ENCODE measurements around the gene PTGES3. TPM values are rescaled to one million over a fixed set of nuclear protein-coding genes. Genes with fewer than 3 reads are reported as not detected.
"Not testable (repeated sequence)": the region's sequence is repeated elsewhere in the genome, so short reads cannot be mapped to it uniquely, and the experiment has no call there.

PTGES3 gene
- total RNA-seq, 1 donor from 2014 or later = 121 TPM

- intact Hi-C loops (cut with DNase I) = no loop called here
- no peak for DNase-seq (ENCODE audit: low spot score)
Measured at GRCh38 chr12:56661979-56662638, 26.0 kb downstream of the PTGES3 start.

GRCh38 chr12:56661560-56661959, 26.5 kb downstream of the PTGES3 start:
- DNase-seq (ENCODE audit: low spot score) = no peak
- intact Hi-C loops (cut with DNase I) = no loop called here

GRCh38 chr12:56658921-56659320, 29.2 kb downstream of the PTGES3 start:
- DNase-seq (ENCODE audit: low spot score) = no peak
- intact Hi-C loops (cut with DNase I) = no loop called here

- intact Hi-C loops (cut with DNase I) = no loop called here
- DNase-seq (ENCODE audit: low spot score) = no peak
Measured at GRCh38 chr12:56657416-56658379, 30.4 kb downstream of the PTGES3 start.

- DNase-seq (ENCODE audit: low spot score); intact Hi-C loops (cut with DNase I): not testable (repeated sequence)
Measured at GRCh38 chr12:56653781-56654180, 34.3 kb downstream of the PTGES3 start.

GRCh38 chr12:56648023-56648422, 40.1 kb downstream of the PTGES3 start:
- intact Hi-C loops (cut with DNase I) = not testable (repeated sequence)

GRCh38 chr12:56645717-56646446, 42.2 kb downstream of the PTGES3 start, which contains the start of gene ATP5F1B:
TSS of gene ATP5F1B (minus strand) at chr12:56645984. CDS start at chr12:56645963, 21 bp downstream.
- DNase-seq (ENCODE audit: low spot score) = peak; percentile 99
- intact Hi-C loops (cut with DNase I) = loop anchor here (2.0 kb wide), 1 partner anchor 41 kb away; no protein-coding TSS in a partner anchor

More at GRCh38 chr12:56648023-56648422, 40.1 kb downstream of the PTGES3 start:
- not testable (repeated sequence) for DNase-seq (ENCODE audit: low spot score)

GRCh38 chr12:56645201-56645716, 42.8 kb downstream of the PTGES3 start:
- no peak for DNase-seq (ENCODE audit: low spot score)
- intact Hi-C loops (cut with DNase I) = loop anchor here (2.0 kb wide), 1 partner anchor 42 kb away; no protein-coding TSS in a partner anchor

- intact Hi-C loops (cut with DNase I) = loop anchor here (2.0 kb wide), 1 partner anchor 42 kb away; no protein-coding TSS in a partner anchor
- DNase-seq (ENCODE audit: low spot score) = no peak
Measured at GRCh38 chr12:56644654-56645053, 43.4 kb downstream of the PTGES3 start.

GRCh38 chr12:56641219-56641618, 46.9 kb downstream of the PTGES3 start:
- no peak for DNase-seq (ENCODE audit: low spot score)
- intact Hi-C loops (cut with DNase I) = loop anchor here (2.0 kb wide), 1 partner anchor 24 kb away; no protein-coding TSS in a partner anchor

GRCh38 chr12:56637621-56638020, 50.5 kb downstream of the PTGES3 start:
- DNase-seq (ENCODE audit: low spot score) = no peak
- intact Hi-C loops (cut with DNase I) = loop anchor here (2.0 to 5.0 kb wide), 5 partner anchors 51 to 123 kb away; partner anchors contain the start of genes NACA and PTGES3

- peak; percentile 98 for DNase-seq (ENCODE audit: low spot score)
- intact Hi-C loops (cut with DNase I) = loop anchor here (2.0 to 5.0 kb wide), 5 partner anchors 52 to 122 kb away; partner anchors contain the start of genes NACA and PTGES3
Measured at GRCh38 chr12:56636675-56637540, 51.2 kb downstream of the PTGES3 start.

- peak; percentile 94 for DNase-seq (ENCODE audit: low spot score)
- intact Hi-C loops (cut with DNase I) = loop anchor here (2.0 to 5.0 kb wide), 5 partner anchors 53 to 121 kb away; partner anchors contain the start of genes NACA and PTGES3
Measured at GRCh38 chr12:56635806-56636674, 52.0 kb downstream of the PTGES3 start.

GRCh38 chr12:56634837-56635791, 53.0 kb downstream of the PTGES3 start:
- intact Hi-C loops (cut with DNase I) = loop anchor here (5.0 kb wide), 1 partner anchor 63 kb away; no protein-coding TSS in a partner anchor
- DNase-seq (ENCODE audit: low spot score) = peak; percentile 91

GRCh38 chr12:56634242-56634836, 53.7 kb downstream of the PTGES3 start:
- no peak for DNase-seq (ENCODE audit: low spot score)
- intact Hi-C loops (cut with DNase I) = no loop called here
